Measurements from ENCODE around the gene PAPOLA.

PAPOLA gene

DNA sequence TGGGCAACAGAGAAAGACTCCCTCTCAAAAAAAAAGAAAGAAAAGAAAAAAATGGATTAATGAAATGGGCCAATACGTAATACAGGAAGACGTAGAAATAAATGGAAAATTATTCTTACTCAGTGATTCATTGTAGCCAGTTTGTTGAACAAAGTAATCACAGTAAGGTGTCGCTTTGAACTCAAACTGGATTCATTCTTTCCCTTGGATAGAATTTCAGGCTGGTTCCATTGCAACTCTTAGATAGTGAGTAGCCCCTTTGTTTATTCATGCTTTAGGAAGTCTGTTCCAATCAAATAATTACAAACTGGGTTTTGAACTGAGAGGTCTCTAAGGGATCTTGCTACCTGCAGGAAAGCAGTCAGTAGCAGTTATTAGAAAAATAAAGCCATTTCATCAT, 42.3 kb upstream of the PAPOLA start:
- H3F3A ChIP-seq (ENCODE audit: insufficient read depth, low read length) = no peaks in the 10 kb centered on the region
- no peaks in the 10 kb centered on the region for H3K9me2 ChIP-seq (replicated peaks; ENCODE audit: insufficient read depth, low read length)
- no peak overlapping the region for H3K4me2 ChIP-seq (ENCODE audit: low read depth, low read length)
- TF ChIP-seq, protein P1, sequence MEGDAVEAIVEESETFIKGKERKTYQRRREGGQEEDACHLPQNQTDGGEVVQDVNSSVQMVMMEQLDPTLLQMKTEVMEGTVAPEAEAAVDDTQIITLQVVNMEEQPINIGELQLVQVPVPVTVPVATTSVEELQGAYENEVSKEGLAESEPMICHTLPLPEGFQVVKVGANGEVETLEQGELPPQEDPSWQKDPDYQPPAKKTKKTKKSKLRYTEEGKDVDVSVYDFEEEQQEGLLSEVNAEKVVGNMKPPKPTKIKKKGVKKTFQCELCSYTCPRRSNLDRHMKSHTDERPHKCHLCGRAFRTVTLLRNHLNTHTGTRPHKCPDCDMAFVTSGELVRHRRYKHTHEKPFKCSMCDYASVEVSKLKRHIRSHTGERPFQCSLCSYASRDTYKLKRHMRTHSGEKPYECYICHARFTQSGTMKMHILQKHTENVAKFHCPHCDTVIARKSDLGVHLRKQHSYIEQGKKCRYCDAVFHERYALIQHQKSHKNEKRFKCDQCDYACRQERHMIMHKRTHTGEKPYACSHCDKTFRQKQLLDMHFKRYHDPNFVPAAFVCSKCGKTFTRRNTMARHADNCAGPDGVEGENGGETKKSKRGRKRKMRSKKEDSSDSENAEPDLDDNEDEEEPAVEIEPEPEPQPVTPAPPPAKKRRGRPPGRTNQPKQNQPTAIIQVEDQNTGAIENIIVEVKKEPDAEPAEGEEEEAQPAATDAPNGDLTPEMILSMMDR (IDR thresholded peaks at IDR 0.05; ENCODE audit: low read length) = no peak
- no peak for TF ChIP-seq EZH2 (optimal IDR thresholded peaks at IDR 0.05; ENCODE audit: low read depth, low read length)
- TF ChIP-seq EZH2phosphoT487 (IDR thresholded peaks at IDR 0.05; ENCODE audit: low read length) = no peak
- H3K36me3 ChIP-seq (replicated peaks; ENCODE audit: insufficient read depth, low read length) = no peaks in the 10 kb centered on the region
- no peak overlapping the region for H2AFZ ChIP-seq (ENCODE audit: low read length)
- H3K4me3 ChIP-seq (ENCODE audit: low read length) = no peak overlapping the region
- H3K79me2 ChIP-seq (ENCODE audit: low read length) = no peaks in the 10 kb centered on the region
- no peaks in the 10 kb centered on the region for H3K4me1 ChIP-seq (ENCODE audit: low read length)
- no peak overlapping the region for H3K27ac ChIP-seq (ENCODE audit: low read length)
- H3K9ac ChIP-seq (ENCODE audit: low read length) = no peak overlapping the region
- no peak for DNase-seq
- H3K9me3 ChIP-seq (replicated peaks; ENCODE audit: insufficient read depth, low read length) = no peaks in the 10 kb centered on the region
- H4K20me1 ChIP-seq (ENCODE audit: insufficient read depth, low read length) = no peaks in the 10 kb centered on the region
- no peaks in the 10 kb centered on the region for H3K27me3 ChIP-seq (replicated peaks; ENCODE audit: insufficient read depth, low read length)

DNA sequence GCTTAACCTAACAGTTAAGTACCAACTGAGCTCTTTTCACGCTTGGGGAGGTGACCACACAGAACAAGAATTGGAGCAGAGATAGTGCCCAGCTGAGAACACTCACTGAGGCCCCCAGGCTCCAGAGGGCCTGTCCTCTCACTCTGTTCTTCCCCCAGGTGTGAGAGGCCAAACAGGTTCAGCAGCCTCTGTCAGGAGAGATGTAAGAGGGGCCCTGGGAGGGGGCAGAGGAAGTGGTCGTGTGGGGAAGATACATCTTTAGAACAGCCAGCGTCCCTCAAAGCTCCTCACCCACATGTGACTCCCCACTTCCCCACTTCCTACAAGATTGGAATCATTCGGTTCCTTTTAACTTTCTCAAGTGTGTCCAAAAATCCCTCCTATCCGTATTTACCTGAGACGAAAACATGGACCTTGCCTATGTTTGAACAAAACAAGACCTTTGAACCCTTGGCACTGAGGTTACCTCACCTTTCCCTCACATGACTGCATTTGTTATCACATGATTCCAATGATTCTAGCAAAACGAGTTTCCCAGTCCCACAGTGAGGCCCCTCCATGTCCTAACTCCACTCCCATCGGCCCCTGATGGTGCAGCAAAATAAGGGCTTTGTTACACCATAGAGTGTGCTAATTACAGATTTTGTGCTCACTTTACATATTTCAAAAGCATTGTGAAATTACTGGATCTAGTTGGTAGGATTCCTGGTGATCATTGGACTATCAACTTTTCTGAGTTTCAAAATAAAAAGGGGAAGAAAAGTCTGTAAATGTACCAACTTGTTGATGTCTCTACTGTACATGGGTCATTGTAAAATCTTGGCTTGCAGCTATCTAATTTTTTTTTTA, 40.0 kb upstream of the PAPOLA start:
- Histone ChIP-seq H3K9ac (ENCODE audit: low read length) (no peak overlapping the region), H4K20me1 (ENCODE audit: insufficient read depth, low read length) (no peaks in the 10 kb centered on the region), H3K4me1 (ENCODE audit: low read length) (no peaks in the 10 kb centered on the region), H3K9me2 (replicated peaks; ENCODE audit: insufficient read depth, low read length) (no peaks in the 10 kb centered on the region), H3K36me3 (replicated peaks; ENCODE audit: insufficient read depth, low read length) (no peaks in the 10 kb centered on the region), H3F3A (ENCODE audit: insufficient read depth, low read length) (no peaks in the 10 kb centered on the region), H3K4me2 (ENCODE audit: low read depth, low read length) (no peak overlapping the region), H3K79me2 (ENCODE audit: low read length) (no peaks in the 10 kb centered on the region), H2AFZ (ENCODE audit: low read length) (no peak overlapping the region), H3K9me3 (replicated peaks; ENCODE audit: insufficient read depth, low read length) (no peaks in the 10 kb centered on the region), H3K27ac (ENCODE audit: low read length) (no peak overlapping the region), H3K27me3 (replicated peaks; ENCODE audit: insufficient read depth, low read length) (no peaks in the 10 kb centered on the region), H3K4me3 (ENCODE audit: low read length) (no peak overlapping the region)
- DNase-seq = no peak
- TF ChIP-seq EZH2 (optimal IDR thresholded peaks at IDR 0.05; ENCODE audit: low read depth, low read length) (no peak), EZH2phosphoT487 (IDR thresholded peaks at IDR 0.05; ENCODE audit: low read length) (no peak)
- TF ChIP-seq, protein P1 (IDR thresholded peaks at IDR 0.05; ENCODE audit: low read length) = no peak

DNA sequence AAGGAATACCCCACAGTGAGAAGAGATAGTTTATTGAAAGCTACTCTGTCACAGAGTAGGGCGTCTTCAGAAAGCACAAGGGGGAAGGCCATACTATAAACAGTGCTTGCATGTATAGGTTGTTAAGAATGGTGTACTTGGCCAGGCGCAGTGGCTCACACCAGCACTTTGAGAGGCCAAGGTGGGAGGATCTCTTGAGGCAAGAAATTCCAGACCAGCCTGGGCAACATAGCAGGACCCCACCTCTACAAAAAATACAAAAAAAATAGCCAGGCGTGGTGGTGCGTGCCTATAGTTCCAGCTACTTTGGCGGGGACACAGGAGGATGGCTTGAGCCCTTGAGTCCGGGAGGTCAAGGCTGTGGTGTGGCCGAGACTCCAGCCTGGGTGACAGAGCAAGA, 38.0 kb upstream of the PAPOLA start:
- no peak overlapping the region for H3K27ac ChIP-seq (ENCODE audit: low read length)

More for the DNA sequence above, 38.0 kb upstream of the PAPOLA start:
- Histone ChIP-seq H3K36me3 (replicated peaks; ENCODE audit: insufficient read depth, low read length) (no peaks in the 10 kb centered on the region), H3K79me2 (ENCODE audit: low read length) (no peaks in the 10 kb centered on the region), H3K4me2 (ENCODE audit: low read depth, low read length) (no peak overlapping the region), H3K4me3 (ENCODE audit: low read length) (no peak overlapping the region), H2AFZ (ENCODE audit: low read length) (no peak overlapping the region), H3K9me3 (replicated peaks; ENCODE audit: insufficient read depth, low read length) (no peaks in the 10 kb centered on the region), H3K4me1 (ENCODE audit: low read length) (no peaks in the 10 kb centered on the region), H3F3A (ENCODE audit: insufficient read depth, low read length) (no peaks in the 10 kb centered on the region), H3K9ac (ENCODE audit: low read length) (no peak overlapping the region), H3K9me2 (replicated peaks; ENCODE audit: insufficient read depth, low read length) (no peaks in the 10 kb centered on the region), H3K27me3 (replicated peaks; ENCODE audit: insufficient read depth, low read length) (no peaks in the 10 kb centered on the region), H4K20me1 (ENCODE audit: insufficient read depth, low read length) (no peaks in the 10 kb centered on the region)
- TF ChIP-seq EZH2 (optimal IDR thresholded peaks at IDR 0.05; ENCODE audit: low read depth, low read length) (no peak), EZH2phosphoT487 (IDR thresholded peaks at IDR 0.05; ENCODE audit: low read length) (no peak)
- TF ChIP-seq, protein P1 (IDR thresholded peaks at IDR 0.05; ENCODE audit: low read length) = no peak
- DNase-seq = no peak
